ENCODE measurements around the gene PRKD3.
A peak's percentile ranks its signal among the peaks of the same experiment; 100 is the strongest.

The PRKD3 gene

GRCh38 chr2:37342591-37343220, 18.1 kb upstream of the PRKD3 start:
- peak; percentile 68 for DNase-seq

- DNase-seq: no peak
These were observed 16.0 kb upstream of the PRKD3 start for GRCh38 chr2:37340637-37341036.

- no peak for DNase-seq
These were observed 14.3 kb upstream of the PRKD3 start for GRCh38 chr2:37338933-37339332.

DNA sequence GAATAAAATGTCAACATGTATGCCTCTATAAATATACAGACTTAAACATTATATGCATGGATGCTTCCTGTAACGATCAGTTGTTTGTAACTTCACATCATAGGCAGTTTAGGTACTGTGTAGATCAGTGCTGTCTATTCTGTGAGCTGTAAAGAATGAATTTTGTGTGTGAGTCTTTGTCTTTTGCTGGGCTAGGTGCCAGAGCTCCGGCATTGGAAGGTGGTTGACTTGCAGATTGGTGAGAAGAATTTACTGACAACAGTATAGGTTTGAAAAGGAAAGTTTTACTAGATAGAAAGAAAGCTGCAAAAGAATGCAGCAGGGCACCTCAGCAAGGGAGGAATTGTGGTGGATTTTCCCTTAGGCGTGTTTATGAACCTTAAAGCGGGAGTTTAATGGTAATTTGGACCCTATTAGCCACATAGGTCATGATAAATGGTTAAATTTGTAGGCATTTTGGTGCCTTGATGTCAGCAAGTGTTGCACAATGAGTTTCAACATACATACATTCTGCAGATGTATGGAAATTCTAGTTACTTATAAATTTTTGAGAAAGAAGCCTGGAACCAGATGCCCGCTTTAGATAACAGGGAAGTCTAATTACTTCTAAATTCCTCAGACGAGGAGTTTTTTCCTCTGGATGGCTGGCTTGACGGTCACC, 13.1 kb upstream of the PRKD3 start:
- no peak for DNase-seq

DNA sequence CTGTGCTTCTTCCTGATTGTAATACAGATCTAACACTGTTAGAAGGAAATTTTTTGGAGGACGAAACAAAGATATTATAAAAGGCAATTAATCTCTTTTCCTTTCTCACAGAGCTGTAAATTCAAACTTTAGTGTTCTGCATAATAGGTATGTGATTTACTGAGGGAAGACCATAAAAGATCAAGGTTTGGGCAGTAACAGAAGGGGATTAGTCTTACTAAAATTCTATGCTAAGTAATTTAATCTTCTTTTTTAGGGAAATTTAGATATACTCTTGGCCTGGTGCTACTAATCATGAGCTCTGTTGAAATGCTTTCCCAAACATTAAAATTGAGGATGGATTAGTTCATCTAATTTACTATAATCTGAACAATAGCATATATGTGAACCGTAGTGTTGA, 11.0 kb upstream of the PRKD3 start:
- no peak for DNase-seq

- no peak for DNase-seq
These were observed 8.6 kb upstream of the PRKD3 start for GRCh38 chr2:37333256-37333655.

DNA sequence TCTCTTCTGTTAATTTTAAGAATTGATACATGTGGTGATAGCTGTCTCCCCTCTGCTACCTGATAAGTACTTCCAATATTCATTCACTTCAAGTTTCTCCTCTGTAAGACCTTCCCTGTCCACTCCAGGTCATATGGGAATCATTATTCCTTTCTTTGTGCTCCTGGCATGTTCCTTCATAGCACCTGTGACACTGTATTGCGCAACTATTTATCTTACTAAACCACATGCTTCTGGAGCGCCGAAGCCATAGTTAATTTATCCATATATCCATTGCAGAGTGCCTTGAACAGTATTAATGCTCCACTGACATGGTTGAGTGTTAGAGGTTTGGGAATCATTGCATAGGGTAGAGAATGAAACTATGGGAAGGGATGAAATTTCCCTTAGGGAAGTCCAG, 7.9 kb upstream of the PRKD3 start:
- DNase-seq: no peak

DNA sequence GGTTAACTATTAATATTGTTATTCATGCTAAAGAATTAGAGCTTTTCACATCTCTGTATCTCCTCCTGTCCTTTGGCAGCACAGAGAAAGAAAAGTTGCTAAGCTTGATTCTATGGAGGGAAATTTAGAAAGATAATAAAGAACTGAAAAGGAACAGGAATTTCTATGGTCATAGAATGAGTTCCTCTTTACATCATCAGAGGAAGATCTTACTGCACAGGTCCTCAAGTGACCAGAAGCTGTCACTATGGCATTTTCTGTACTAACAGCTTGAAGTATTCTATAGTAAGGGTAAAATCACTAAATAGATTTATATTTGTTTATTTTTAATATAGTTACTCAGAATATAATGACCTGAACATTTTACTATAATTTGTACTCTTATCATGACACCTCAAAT, 6.0 kb upstream of the PRKD3 start:
- no peak for DNase-seq

DNA sequence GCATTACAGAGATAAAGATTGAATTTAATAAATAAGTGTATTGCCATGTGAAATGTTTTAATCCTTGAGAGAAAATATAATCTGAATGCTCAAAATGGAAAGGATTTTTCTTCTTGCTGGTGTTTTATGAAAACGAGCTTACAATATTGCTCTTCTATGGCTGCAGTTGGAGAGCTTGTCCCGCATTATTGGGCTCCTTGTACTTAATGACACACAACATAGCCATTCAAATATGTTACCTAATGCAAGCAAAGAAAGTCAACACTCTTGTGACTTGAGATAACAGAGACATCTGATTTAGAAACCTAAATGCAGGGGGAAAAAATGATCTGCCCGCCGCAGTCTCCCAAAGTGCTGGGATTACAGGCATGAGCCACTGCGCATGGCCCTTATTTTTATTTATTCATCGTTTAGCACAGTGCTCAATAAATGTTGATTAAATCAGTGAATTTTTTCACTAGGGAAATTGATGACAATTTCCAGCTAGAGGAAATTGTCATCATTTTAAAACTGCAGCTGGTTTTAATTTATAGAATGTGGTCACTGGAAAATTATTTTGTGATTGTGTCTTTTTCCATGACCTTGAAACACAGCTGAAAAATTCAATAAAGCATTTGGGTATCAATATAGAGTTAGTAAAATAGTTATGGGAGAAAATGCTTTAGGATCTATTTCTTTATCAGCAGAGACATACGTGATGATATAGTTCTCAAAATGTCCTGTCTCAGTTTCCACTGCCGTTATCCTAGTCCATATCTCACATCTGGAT, 2.4 kb upstream of the PRKD3 start:
- DNase-seq: no peak

GRCh38 chr2:37326285-37326684, 1.7 kb upstream of the PRKD3 start:
- peak; percentile 50 for DNase-seq

DNA sequence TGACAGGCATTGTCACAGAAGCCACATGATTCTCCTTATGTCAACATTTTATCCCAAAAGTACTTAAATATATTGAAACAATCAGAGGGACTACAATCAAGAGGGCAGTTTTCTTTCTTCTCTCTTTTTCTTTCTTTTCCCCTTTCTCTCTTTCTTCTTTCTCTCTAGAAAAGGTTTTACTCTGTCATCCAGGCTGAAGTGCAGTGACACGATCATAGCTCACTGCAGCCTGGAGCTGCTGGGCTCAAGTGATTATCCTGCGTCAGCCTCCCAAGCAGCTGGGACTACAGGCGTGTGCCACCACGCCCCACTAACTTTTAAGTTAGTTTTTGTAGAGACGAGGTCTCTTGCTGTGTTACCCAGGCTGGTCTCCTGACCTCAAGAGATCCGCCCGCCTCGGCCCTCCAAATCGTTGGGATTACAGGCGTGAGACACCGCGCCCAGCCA, 1.0 kb upstream of the PRKD3 start:
- peak; percentile 30 for DNase-seq

- DNase-seq: no peak
These were observed 172 bp downstream of the PRKD3 start for GRCh38 chr2:37324536-37324785.

DNA sequence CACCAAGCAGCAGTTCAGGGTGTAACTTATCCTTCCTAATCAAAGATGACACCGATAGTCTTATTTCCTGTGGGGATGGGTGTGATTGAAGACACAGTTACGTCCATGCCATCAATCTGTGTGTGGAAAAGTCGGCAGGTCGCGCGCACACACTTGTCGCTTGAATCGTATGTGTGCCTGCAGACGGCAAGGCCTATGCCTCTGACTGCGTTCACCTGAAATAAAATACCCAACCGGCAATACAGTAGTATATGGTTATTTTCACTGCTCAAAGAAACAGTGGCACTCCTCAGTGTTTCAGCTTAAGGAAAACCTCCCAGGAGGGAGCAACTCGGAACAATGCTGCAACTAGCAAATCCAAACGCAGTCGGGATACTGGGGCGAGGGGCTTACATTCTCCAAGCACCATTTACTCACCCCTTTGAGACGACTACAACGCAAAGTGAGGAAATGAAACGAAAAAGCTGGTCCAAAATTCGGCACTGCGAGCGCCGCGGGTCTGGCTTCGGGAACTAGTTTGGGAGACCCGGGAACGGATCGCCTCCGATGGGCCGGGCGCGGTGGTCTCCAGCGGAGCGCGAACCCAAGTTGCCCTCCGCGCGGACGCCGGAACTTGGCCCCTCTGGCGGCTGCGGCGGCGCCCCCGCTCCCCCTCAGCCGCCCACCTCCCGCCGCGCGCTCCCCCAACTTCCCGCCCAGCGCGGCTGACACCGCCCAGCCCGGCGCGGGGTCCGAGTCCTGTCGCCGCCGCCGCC, 675 bp downstream of the PRKD3 start:
- peak; percentile 65 for DNase-seq

- peak; percentile 34 for DNase-seq
These were observed 1.4 kb downstream of the PRKD3 start for GRCh38 chr2:37323176-37323780.

GRCh38 chr2:37322368-37322767, 2.3 kb downstream of the PRKD3 start:
- peak; percentile 63 for DNase-seq

- DNase-seq: peak; percentile 32
These were observed 3.5 kb downstream of the PRKD3 start for GRCh38 chr2:37321029-37321682.

DNA sequence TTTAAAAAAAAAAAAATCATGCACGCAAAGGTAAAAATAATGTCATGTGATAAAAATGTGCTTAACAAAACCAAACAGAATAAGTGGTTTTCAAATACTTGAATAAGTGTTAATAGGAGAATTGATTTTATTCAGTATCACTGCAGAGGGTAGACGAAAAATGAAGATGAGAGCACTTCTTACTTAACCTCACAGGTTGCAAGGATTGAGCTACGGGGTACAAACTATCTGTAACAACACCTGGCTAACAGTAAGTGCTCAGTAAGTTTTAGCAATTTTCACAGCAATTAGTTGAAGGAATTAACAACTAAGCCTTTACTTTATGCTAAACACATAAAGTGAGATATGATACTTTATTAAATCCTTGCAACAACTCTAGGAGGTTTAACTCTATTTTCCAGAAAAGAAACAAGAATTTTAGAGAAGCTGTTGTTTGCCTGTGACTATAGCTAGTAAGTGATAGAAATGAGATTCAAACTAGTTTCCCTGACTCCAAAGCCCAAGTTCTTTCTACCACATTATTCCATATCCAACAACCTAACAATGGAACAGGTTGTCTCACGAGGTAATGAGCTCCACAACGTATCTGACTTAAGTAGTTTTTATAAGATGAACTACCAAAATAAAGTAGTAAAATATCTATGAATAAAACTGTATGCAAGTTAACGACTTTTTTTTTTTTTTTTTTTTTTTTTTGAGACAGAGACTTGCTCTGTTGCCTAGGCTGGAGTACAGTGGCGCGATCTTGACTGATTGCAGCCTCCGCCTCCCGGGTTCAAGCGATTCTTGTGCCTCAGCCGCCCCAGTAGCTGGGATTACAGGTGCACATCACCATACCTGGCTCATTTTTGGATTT, 4.7 kb downstream of the PRKD3 start:
- no peak for DNase-seq

DNA sequence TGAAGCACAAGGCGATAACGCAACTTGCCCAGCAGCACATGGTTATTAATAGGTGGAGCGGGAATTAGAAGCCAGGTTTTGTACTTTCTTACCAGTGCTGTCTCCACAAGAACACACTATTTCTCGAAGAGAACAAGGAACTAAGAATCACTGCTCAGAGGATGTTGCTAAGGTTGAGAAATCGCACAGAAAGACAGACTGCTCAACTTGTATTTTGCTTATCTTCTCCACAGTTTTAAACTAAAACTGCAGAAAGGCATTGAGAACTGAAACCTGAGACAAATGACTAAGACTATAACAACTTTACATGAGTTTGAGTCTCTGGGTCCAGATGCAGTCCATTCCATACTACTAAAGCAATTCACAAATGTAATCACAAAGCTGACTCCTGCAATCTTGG, 6.2 kb downstream of the PRKD3 start:
- peak; percentile 27 for DNase-seq

- no peak for DNase-seq
These were observed 6.9 kb downstream of the PRKD3 start for GRCh38 chr2:37317746-37318145.

GRCh38 chr2:37316181-37316580, 8.5 kb downstream of the PRKD3 start:
- no peak for DNase-seq

DNA sequence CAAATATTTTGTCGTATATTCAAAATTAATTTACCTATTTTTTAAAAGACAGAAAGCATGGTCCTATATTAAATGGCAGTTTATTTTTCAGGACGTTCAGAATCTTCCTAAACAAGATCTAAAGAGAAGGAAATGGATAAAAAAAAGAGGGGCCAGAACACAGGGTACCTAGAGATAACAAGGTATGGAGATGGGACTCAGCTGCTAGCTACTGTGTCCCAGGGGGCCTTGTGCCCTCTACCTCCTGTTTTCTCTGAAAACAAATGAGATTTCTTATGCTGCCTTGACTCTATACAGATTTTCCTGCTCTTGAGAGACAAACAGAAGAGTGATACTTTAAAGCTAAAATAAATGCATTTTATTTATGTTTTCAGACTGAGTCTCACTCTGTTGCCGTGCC, 9.3 kb downstream of the PRKD3 start:
- DNase-seq: no peak

- DNase-seq: no peak
These were observed 17.1 kb downstream of the PRKD3 start for GRCh38 chr2:37307500-37307899.
